ENCODE data around the gene GIGYF1.
"Not testable (repeated sequence)": the region's sequence is repeated elsewhere in the genome, so short reads cannot be mapped to it uniquely, and the experiment has no call there.

The GIGYF1 gene

DNA sequence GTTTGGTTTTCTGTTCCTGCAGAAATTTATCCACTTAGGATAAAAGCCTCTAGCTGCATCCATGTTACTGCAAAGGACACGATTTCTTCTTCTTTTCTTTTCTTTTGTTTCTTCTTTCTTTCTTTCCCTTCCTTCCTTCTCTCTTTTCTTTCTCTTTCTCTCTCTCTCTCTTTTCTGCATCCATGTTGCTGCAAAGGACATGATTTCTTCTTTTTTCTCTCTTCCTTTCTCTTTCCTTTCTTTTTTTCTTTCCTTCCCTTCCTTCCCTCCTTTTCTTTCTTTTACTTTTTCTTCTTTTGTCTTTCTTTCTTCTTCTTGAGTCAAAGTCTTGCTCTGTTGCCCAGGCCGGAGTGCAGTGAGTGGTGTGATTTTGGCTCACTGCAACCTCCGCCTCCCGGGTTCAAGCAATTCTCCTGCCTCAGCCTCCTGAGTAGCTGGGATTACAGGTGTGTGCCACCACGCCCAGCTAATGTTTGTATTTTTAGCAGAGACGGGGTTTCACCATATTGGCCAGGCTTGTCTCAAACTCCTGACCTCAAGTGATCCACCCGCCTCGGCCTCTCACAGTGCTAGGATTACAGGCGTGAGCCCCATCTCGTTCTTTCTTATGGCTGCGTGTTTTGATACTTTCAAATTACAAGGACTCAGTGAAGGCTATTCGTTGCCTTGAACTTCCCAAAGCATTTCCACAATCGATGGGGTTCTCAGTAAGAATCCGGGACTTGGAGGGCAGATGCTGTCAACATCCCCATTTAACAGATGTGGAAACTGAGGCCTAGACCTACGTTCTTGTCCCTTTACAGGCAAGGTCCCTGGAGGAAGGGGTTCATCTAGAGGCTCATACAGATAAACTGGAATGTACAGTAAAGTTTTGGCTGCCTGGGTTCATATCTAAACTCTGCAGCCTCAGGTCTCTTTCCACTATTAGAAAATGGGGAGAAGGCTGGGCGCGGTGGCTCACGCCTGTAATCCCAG is 22.4 kb downstream of the GIGYF1 start:
- DNase-seq = no peak

DNA sequence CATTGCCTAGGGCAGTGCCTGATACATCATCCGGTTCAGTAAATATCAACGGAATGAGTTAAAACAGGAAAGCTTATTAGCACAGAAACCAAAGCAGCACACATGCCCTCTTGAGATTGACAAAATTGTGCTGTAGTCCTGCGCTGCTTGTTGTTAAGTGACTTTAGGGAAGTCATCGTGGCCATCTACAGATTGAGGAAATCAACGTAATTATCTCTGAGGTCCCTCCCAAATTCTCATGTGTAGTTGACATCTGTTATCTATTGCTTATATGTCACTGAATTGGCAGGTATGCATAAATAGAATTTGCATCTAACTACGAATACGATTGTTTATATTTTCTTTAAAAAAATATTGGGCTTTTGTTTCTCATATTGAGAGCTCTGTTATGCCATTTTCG is 24.0 kb downstream of the GIGYF1 start:
- DNase-seq = no peak

DNA sequence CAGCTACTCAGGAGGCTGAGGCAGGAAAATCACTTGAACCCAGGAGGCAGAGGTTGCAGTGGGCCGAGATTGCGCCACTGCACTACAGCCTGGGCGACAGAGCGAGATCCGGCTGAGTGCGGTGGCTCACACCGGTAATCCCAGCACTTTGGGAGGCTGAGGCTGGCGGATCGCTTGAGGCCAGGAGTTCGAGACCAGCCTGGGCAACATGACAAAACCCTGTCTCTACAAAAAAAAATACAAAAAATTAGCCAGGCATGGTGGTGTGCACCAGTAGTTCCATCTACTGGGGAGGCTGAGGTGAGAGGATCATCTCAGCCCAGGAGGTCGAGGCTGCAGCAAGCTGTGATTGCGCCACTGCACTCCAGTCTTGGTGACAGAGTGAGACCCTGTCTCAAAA is 24.9 kb downstream of the GIGYF1 start:
- not testable (repeated sequence) for DNase-seq

- no peak for DNase-seq
These were observed 26.0 kb downstream of the GIGYF1 start for GRCh38 chr7:100668069-100668449.

DNA sequence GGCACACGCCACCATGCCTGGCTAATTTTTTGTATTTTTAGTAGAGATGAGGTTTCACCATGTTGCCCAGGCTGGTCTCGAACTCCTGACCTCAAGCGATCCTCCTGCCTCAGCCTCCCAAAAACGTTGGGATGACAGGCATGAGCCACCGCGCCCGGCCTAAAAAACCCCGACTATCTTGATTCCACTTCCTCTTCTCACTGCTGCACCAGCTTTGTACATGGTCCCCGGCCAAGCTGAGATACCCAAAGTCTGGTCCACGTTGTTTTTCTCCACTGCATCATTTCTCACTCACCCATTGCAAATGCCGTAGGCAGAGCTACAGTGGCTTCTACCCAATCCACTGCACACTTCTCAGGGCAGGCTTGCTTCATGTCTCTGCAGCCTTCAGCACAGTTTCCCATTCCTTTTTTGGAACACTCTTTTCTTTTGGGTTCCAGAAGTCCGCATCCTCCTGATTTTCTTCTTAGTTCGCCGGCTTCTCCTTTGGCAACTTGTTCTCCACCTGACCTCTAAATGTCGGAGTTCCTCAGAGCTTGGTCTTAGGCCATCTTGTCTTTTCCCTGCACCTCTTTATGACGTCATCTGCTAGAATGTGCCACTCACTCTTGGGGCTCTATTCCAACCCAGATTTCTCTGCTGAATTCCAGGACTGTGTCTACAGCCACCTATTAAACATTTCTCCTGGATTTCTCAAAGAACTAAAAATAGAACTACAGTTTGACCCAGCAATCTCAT is 26.6 kb downstream of the GIGYF1 start:
- DNase-seq = no peak

GRCh38 chr7:100665168-100665726 is 28.8 kb downstream of the GIGYF1 start:
- DNase-seq = no peak

DNA sequence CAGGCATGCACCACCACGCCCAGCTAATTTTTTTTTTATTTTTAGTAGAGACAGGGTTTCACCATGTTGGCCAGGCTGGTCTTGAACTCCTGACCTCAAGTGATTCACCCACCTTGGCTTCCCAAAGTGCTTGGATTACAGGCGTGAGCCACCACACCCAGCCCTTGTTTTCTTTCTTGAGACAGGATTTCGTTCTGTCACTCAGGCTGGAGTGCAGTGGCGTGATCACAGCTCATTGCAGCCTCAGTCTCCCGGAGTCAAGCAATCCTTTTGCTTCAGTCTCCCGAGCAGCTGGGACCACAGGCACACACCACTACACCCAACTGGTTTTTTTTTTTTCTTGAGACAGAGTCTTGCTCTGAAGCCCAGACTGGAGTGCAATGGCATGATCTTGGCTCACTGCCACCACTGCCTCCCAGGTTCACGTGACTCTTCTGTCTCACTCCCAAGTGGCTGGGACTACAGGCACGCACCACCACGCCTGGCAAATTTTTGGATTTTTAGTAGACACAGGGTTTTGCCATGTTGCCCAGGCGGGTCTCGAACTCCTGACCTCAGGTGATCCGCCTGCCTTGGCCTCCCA is 31.8 kb downstream of the GIGYF1 start:
- DNase-seq = not testable (repeated sequence)

DNA sequence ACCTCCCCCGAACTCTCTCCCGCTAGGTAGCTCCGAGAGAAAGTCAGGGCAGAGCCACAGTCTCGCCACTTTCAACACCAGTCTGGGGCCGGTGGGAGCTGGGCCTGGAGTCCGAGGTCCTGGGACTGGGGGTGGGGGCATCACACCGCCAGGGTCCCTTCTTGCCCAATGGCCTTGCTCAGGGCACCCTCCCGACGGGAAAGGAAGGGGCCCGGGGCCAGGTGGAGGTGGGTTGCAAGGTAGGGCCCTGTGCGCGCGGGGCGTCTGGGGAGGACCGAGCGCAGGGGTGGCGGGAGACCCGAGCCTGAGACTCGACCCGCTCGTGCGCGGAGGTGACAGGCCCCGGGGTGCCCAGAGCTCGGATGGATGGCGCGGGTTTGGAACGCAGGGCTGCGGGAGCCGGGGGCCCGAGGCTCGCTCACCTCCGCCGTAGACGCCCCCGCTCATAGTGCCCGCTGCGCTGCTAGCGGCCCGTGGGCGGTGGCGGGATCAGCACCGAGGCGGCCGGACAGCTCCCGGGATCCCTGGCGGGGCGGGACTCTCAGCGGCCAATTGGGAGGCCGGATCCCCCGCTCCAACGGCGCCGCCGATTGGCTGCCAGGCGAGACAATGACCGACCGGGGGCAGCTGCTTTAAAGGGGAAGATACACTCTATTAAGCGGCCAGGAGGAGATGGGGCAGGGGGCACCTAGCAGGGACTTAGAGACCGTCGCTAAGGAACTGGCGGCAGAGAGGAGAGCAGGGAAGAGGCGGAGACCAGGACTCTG is 38.0 kb downstream of the GIGYF1 start, which contains the start of gene ACTL6B:
Gene ACTL6B (minus strand): TSS at position 541 of the 767 bp plus-strand sequence. CDS start 94 bp downstream, at position 447.
- peak; percentile 57 for DNase-seq

- no peak for DNase-seq
These were observed 38.9 kb downstream of the GIGYF1 start for GRCh38 chr7:100654908-100655831.

- DNase-seq = no peak
These were observed 44.1 kb downstream of the GIGYF1 start for GRCh38 chr7:100649826-100650565.

DNA sequence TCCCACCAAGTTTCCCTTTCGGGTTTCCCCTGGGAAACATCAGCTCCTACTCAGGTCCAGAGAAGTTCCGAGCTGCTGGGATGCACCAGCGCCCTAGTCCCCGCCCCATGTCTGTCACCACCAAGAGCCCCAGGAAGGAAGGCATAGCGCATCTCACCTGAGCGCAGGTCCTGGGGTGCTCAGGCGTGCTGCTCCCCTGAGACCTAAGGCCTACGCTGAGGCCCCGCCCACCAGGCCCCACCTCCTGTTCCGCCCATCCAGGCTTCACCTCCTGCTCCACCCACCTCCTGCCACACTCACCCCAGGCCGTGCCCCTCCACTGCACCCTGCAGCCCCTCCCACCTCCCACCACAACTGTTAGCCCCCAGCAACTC is 51.5 kb downstream of the GIGYF1 start:
- DNase-seq = peak; percentile 36

DNA sequence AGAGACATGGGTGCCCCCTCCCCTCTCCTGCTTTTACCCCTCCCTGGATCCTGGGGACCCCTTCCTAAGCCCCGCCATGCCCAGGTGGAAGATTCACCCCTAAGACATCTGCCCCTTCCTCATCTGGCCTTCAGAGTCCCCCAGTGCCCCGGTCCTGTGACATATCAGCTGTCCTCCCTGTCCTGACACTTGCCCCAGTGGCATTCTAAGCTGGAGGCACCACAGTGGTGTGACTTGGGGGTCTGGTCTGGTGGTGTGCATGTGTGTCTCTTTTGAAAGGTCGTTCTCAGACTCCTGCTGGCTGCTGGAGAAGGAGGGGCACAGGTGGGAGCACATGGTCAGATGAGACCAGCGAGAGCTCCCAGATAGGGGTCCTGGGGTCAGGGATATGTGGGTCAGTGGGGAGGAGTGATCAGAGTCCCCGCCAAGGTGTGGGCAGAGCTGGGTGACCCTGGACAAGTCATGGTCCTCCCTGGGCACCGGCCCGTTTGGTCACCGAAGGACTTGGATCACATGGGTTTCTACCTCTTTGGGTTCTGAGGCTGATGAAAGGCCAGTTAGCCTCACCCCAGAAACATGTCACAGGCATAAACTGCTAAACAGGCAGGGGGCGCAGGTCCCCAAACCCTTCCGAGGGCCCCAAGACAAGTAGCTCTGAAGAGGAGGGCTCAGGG is 52.1 kb downstream of the GIGYF1 start:
- DNase-seq = no peak

- DNase-seq = no peak
These were observed 52.6 kb downstream of the GIGYF1 start, which contains the start of gene TFR2 for GRCh38 chr7:100641463-100641859. Gene TFR2, minus strand, starts transcription at chr7:100641552. Its CDS starts 43 bp downstream, at chr7:100641509.

DNA sequence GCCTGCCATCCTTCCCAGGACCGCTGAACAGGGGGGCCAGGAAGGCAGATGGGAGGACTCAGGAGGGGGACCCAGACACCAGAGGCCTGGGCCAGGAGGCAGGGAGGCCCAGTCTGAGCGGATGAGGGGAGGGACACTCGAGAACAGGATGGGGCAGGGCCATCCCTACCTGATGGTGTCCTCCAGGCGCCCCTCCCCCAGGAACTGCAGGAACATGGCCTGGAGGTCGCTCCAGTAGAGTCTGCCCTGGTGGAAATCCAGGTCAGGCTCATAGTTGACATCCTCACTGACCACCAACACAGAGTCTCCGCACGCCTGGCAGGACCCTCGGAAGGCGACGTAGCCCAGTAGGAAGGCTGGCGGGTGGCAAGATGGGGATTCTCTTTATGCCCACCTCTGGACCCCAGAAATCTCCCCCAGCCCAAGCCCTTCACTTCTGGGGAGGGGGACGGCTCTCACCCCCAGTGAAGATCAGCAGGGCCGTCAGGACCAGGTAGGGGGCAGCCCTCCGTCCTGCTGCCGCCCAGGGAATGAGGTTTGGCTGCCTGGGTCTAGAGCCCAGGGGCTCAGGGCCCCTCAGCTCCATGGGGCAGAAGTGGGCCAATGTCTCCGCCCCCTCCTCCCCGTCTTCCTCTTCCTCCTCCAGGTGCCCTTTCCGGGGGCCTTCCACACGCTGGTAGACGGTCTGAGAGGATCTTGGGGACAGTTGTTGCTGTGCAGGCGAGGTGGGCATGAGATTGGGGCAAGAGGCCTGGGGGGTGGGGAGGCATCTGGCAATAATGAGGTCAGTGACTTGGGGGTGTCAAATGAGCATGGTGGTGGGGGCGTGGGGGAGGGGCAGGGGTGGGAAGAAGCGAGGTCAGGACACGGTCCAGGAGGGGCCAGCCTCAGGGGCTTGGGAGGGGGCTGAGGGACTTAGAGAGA is 53.3 kb downstream of the GIGYF1 start:
- no peak for DNase-seq

DNA sequence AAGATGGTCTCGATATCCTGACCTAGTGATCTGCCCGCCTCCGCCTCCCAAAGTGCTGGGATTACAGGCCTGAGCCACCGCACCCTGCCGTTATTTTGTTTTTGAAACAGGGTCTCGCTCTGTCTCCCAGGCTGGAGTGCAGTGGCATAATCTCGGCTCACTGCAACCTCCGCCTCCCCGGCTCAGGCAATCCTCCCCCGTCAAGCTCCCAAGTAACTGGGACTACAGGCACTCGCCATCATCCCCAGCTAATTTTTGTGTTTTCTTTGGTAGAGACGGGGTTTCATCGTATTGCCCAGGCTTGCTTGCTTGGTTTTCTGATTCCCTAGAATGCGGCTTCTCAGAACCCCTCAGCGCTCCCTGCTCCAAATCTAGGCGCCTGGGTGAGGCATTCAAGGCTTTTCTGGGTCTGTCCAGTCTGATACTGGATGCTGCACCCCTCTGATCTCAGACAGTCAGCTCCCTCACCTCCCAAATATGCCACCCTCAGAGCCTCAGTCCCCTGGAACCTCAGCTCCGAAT is 54.0 kb downstream of the GIGYF1 start:
- no peak for DNase-seq

DNA sequence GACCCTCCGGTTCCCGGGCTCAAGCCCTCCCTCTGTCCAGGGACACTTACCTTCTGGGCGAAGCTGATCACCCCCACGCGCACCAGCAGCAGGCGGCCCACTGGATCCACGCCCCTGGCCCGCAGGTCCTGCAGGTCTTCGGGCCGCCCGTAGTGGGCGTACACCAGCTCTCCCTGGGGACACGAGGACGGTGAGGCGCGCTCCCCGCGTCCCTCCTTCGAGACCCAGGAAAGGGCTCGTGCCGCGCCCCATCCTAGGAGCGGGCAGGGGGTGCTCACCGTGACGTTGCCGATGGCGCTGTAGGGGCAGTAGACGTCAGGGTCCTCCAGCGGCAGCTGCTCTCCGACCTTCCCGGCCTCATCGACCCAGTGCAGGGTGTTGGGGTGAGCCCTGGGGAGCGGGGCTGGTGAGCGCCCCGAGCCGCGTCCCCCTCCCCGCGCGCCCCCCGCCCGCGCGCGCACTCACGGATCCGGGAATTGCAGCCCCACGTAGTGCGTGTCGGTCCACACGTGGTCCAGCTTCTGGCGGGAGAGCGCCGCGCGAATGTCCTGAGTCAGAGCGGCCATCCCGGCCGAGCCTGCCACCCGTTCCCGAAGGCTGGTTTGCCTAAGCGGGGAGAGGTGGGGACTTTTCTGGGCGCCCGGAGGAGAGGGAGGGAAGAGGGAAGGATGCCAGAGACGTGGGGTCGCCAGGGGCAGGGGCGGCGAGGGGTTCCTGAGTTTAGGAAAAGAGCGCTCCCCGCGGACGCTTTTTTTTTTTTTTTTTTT is 60.9 kb downstream of the GIGYF1 start:
- DNase-seq = peak; percentile 73

DNA sequence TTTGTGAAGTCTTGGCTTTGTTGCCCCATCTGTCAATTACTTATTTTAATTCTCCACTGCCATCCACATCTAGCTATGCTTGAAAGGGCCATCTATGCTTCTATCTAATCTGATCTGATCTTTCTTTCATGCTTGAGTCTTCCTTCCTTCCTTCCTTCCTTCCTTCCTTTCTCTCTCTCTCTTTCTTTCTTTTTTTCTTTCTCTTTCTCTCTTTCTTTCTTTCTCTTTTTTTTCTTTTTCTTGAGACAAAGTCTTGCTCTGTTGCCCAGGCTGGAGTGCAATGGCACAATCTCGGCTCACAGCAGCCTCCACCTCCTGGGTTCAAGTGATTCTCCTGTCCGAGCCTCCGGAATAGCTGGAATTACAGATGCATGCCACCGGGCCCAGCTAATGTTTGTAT is 64.0 kb downstream of the GIGYF1 start:
- no peak for DNase-seq
